IMR-90 (cell line): ENCODE measurements around the gene NOD2. TPM values are rescaled to one million over a fixed set of nuclear protein-coding genes. Genes with fewer than 3 reads are reported as not detected.

Source experiments
- ATAC-seq: fragments of 200-7000 bp; cut with Tn5 transposase; 2 replicates; pipeline ENCODE4 v1.9.1; 2020; ENCODE audit warnings: low read depth, mild to moderate bottlenecking, moderate library complexity
- BruUV-seq: library from RNA; stranded (reverse); fragments of 400-500 nt; replicated peaks from 2 replicates; lab custom pipeline; 2021; lab: Mats Ljungman, UMichigan
- CTCF ChIA-PET: fragments of 300-600 bp; formaldehyde crosslinking; extraction: SDS; loops from one replicate; lab custom pipeline; 2021; ENCODE audit warnings: antibody characterized with exemption; lab: Yijun Ruan, JAX
- POLR2A ChIA-PET: fragments of 300-600 bp; sonication (Branson Sonifier 250); formaldehyde crosslinking; loops from one replicate; lab custom pipeline; 2022; ENCODE audit warnings: antibody characterized with exemption; ENCODE audit not compliant: unreplicated experiment; lab: Charles Lee
- DNase-seq: peaks from one replicate; pipeline ENCODE4 v3.0.0; 2013
- H2AFZ ChIP-seq: replicated peaks from 2 replicates; pipeline ENCODE3; 2013; ENCODE audit warnings: low read length, mild to moderate bottlenecking; ENCODE audit not compliant: poor library complexity
- H2AK5ac ChIP-seq: 2 replicates; pipeline ENCODE4 v1.6.1; 2013; ENCODE audit warnings: low read depth, low read length, inconsistent platforms
- H2AK9ac ChIP-seq: replicated peaks from 2 replicates; pipeline ENCODE3; 2013; ENCODE audit warnings: mild to moderate bottlenecking, low read depth, low read length, moderate library complexity; ENCODE audit not compliant: poor library complexity
- H2BK120ac ChIP-seq: 2 replicates; pipeline ENCODE4 v1.6.1; 2013; ENCODE audit warnings: low read depth, low read length, inconsistent platforms
- H2BK15ac ChIP-seq: 3 replicates; pipeline ENCODE4 v1.6.1; 2013; ENCODE audit warnings: low read depth, low read length, inconsistent platforms
- H2BK20ac ChIP-seq: 2 replicates; pipeline ENCODE4 v1.6.1; 2013; ENCODE audit warnings: low read depth, mild to moderate bottlenecking, inconsistent platforms, low read length, moderate library complexity
- H2BK5ac ChIP-seq: 2 replicates; pipeline ENCODE4 v1.6.1; 2013; ENCODE audit warnings: mild to moderate bottlenecking, low read depth, low read length, inconsistent platforms; ENCODE audit not compliant: poor library complexity, severe bottlenecking
- H3K14ac ChIP-seq: replicated peaks from 2 replicates; pipeline ENCODE4 v1.6.1; 2013; ENCODE audit warnings: low read depth, low read length, inconsistent platforms
- H3K18ac ChIP-seq: 2 replicates; pipeline ENCODE4 v1.6.1; 2013; ENCODE audit warnings: low read depth, low read length, control low read depth
- H3K23ac ChIP-seq: 2 replicates; pipeline ENCODE4 v1.6.1; 2013; ENCODE audit warnings: low read depth, low read length, inconsistent platforms
- H3K27ac ChIP-seq: 2 replicates; pipeline ENCODE4 v1.5.1; 2013; ENCODE audit warnings: mild to moderate bottlenecking, control low read depth, low read length; ENCODE audit not compliant: insufficient read depth
- H3K27me3 ChIP-seq: 2 replicates; pipeline ENCODE4 v1.6.1; 2013; ENCODE audit warnings: low read length; ENCODE audit not compliant: control insufficient read depth, insufficient read depth
- H3K36me3 ChIP-seq: 2 replicates; pipeline ENCODE4 v1.6.1; 2013; ENCODE audit warnings: low read length, mixed read lengths; ENCODE audit not compliant: control insufficient read depth, insufficient read depth
- H3K4ac ChIP-seq: 2 replicates; pipeline ENCODE4 v1.6.1; 2013; ENCODE audit warnings: low read depth, low read length, inconsistent platforms
- H3K4me1 ChIP-seq: 2 replicates; pipeline ENCODE4 v1.6.1; 2013; ENCODE audit warnings: low read length, mixed read lengths; ENCODE audit not compliant: control insufficient read depth, insufficient read depth
- H3K4me2 ChIP-seq: 2 replicates; pipeline ENCODE4 v1.6.1; 2013; ENCODE audit warnings: low read depth, mild to moderate bottlenecking, control low read depth, low read length, moderate library complexity
- H3K4me3 ChIP-seq: 2 replicates; pipeline ENCODE4 v1.5.1; 2013; ENCODE audit warnings: low read depth, mild to moderate bottlenecking, control low read depth, low read length, moderate library complexity; ENCODE audit not compliant: insufficient read depth
- H3K56ac ChIP-seq: 2 replicates; pipeline ENCODE4 v1.6.1; 2013; ENCODE audit warnings: low read length, inconsistent platforms; ENCODE audit not compliant: insufficient read depth; ENCODE audit errors: extremely low read depth
- H3K79me1 ChIP-seq, 2 experiments: 2 replicates each; pipeline ENCODE4 v1.6.1; 2013; ENCODE audit warnings: low read length in 2 of 2, inconsistent platforms in 1 of 2, low read depth in 1 of 2
- H3K9ac ChIP-seq: 2 replicates; pipeline ENCODE4 v1.6.1; 2013; ENCODE audit warnings: low read depth, low read length, control low read depth
- H3K9me1 ChIP-seq: 2 replicates; pipeline ENCODE4 v1.6.1; 2013; ENCODE audit warnings: low read length, inconsistent platforms; ENCODE audit not compliant: insufficient read depth
- H3K9me3 ChIP-seq: 2 replicates; pipeline ENCODE4 v1.6.1; 2013; ENCODE audit warnings: low read length; ENCODE audit not compliant: control insufficient read depth, insufficient read depth
- H4K20me1 ChIP-seq: 2 replicates; pipeline ENCODE4 v1.6.1; 2013; ENCODE audit warnings: low read length, inconsistent platforms; ENCODE audit not compliant: insufficient read depth
- H4K5ac ChIP-seq: 2 replicates; pipeline ENCODE4 v1.6.1; 2013; ENCODE audit warnings: mild to moderate bottlenecking, low read depth, low read length, control low read depth
- H4K8ac ChIP-seq, 2 experiments: 2 replicates each; pipeline ENCODE4 v1.6.1; 2013; ENCODE audit warnings: low read depth in 2 of 2, low read length in 2 of 2, control low read depth in 1 of 2, inconsistent platforms in 1 of 2
- H4K91ac ChIP-seq: 2 replicates; pipeline ENCODE4 v1.6.1; 2013; ENCODE audit warnings: low read depth, low read length, inconsistent platforms; ENCODE audit not compliant: insufficient read depth
- CTCF ChIP-seq: conservative IDR thresholded peaks from 2 replicates; pipeline ENCODE4 v1.5.1; 2012; ENCODE audit warnings: mild to moderate bottlenecking, low read depth, low read length, improper control_type of control experiment
- FOS ChIP-seq: fragments of 150-350 bp; IDR thresholded peaks from 2 replicates; pipeline ENCODE4 v1.6.1; 2016; ENCODE audit warnings: low read depth, low read length
- RAD21 ChIP-seq: IDR thresholded peaks from 2 replicates; pipeline ENCODE4 v1.6.1; 2012; ENCODE audit warnings: low read length, improper control_type of control experiment
- WGBS, 2 experiments: methylation state at CpG; one replicate each; pipeline versions ENCODE4 v1.1.5 to v1.1.7; 2013; ENCODE audit warnings: missing lambda C conversion rate in 2 of 2; ENCODE audit not compliant: insufficient read length in 1 of 2; ENCODE audit errors: extremely low coverage in 2 of 2; 5-methylcytosine and 5-hydroxymethylcytosine counted together
- dilution Hi-C: fragments of 300-500 bp; cut with HindIII; formaldehyde crosslinking; loops from one replicate; pipeline ENCODE4 v1.14.3; 2018; ENCODE audit warnings: low sequenced_read_pairs; ENCODE audit not compliant: unreplicated experiment
- in situ Hi-C: fragments of 300-500 bp; cut with MboI; formaldehyde crosslinking; loops from 3 replicates; pipeline ENCODE4 v1.14.3; 2019; ENCODE audit warnings: low sequenced_read_pairs, inconsistent platforms, mixed read lengths
- intact Hi-C: fragments of 100-400 bp; cut with micrococcal nuclease; formaldehyde crosslinking; loops from 2 replicates; pipeline ENCODE4 v1.10.0; 2022
- polyA plus RNA-seq, 3 experiments: library from polyadenylated mRNA; depleted of rRNA; stranded (reverse); fragments of >200 nt; gene quantifications; 2 replicates each; pipeline ENCODE4 v1.2.3, GENCODE V29; 2012; ENCODE audit warnings: low replicate concordance in 1 of 3
- total RNA-seq: library from RNA; depleted of rRNA; stranded (reverse); fragments of >200 nt; gene quantifications from 2 replicates; pipeline ENCODE4 v1.2.3, GENCODE V29; 2012

NOD2 gene
- total and polyA plus RNA-seq, 2 of the 4 experiments (the other 2 are of a cell fraction) = not detected

GRCh38 chr16:50644729-50645128 is 48.7 kb upstream of the NOD2 start:
- intact Hi-C loops = no loop called here
- WGBS, 2 experiments = 15% methylated on average over 2 of the region's 6 CpGs; no CpG with 5 or more reads in 1 of the 2 experiments
- H3K56ac ChIP-seq = no peak overlapping the region

More at GRCh38 chr16:50644729-50645128, 48.7 kb upstream of the NOD2 start:
- no peak overlapping the region for H2AK9ac ChIP-seq
- no peaks in the 10 kb centered on the region for H3K9me3 ChIP-seq
- no peak overlapping the region for H2AFZ ChIP-seq
- no peak overlapping the region for H2BK5ac ChIP-seq
- H3K27ac ChIP-seq = no peak overlapping the region
- no TSS peak for BruUV-seq
- no peak overlapping the region for H3K14ac ChIP-seq
- no peak for ATAC-seq
- H3K9me1 ChIP-seq = no peaks in the 10 kb centered on the region
- dilution Hi-C loops = no loop called here
- ChIA-PET CTCF (interaction anchor here (1.8 kb wide), 1 partner anchor 21 kb away, joined by 5 read pairs; no protein-coding TSS in a partner anchor), POLR2A (no interaction called here)
- TF ChIP-seq CTCF = 0 out of 2 replicates have a peak, but pooled peaks have one; percentile 7
- TF ChIP-seq RAD21 = peak; percentile 20; the same call in 1 of the 2 replicates
- no peak for TF ChIP-seq FOS
- no peak overlapping the region for H3K9ac ChIP-seq
- H4K20me1 ChIP-seq = no peaks in the 10 kb centered on the region
- no peak overlapping the region for H2BK15ac ChIP-seq
- in situ Hi-C loops = no loop called here
- H3K79me1 ChIP-seq = no peaks in the 10 kb centered on the region
- no peak overlapping the region for H3K4ac ChIP-seq
- no peak overlapping the region for H2AK5ac ChIP-seq
- no peaks in the 10 kb centered on the region for H3K36me3 ChIP-seq
- no peaks in the 10 kb centered on the region for H3K4me1 ChIP-seq
- H3K4me2 ChIP-seq = no peak overlapping the region
- H3K23ac ChIP-seq = no peak overlapping the region
- peaks cover 20% of the 10 kb centered on the region for H3K27me3 ChIP-seq
- H2BK120ac ChIP-seq = no peak overlapping the region
- no peak overlapping the region for H4K8ac ChIP-seq
- no peak overlapping the region for H4K5ac ChIP-seq
- no peak overlapping the region for H2BK20ac ChIP-seq
- no peak overlapping the region for H3K18ac ChIP-seq
- H3K4me3 ChIP-seq = no peak overlapping the region
- DNase-seq = no peak
- H4K91ac ChIP-seq = no peak overlapping the region
